ENCODE data around the gene TACR1.

TACR1 gene

DNA sequence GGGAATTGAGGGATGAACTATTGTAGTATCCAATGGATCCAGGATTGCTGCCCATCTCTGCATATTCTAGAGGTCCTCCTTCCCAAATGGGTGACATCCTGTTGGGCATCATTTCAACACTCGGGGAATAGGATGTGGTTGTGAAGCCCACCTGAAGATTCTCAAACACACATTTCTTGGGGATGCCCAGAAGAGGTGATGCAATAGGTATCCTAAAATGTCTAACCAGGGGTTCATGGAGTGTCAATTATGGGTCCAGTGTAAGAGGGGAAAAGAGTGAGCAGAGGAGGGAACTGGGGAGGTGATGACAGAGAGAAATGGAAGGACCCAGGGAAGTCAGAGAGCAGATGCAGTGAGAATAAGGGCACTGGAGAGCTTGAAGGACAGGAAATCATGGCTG lies 188.7 kb downstream of the TACR1 start:
- DNase-seq, result no peak

GRCh38 chr2:75007819-75008218 lies 191.5 kb downstream of the TACR1 start:
- no peak for DNase-seq

DNA sequence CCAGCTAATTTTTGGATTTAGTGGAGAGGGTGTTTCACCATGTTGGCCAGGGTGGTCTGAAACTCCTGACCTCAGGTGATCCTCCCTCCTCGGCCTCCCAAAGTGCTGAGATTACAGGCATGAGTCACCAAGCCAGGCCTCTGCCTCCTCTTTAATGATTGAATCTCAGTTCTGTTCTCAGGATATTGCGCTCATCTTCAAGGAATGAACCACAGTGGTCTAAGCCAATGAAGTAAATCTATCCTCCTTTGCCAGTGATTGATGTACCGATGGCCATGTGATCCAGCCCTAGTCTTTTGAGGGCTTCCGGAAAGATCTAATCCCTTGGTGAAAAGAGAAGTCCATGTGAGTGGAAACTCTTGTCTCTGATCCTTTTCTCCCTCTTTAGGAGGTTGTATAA lies 192.3 kb downstream of the TACR1 start:
- DNase-seq, result no peak

GRCh38 chr2:75006041-75006440 lies 193.3 kb downstream of the TACR1 start:
- no peak for DNase-seq

DNA sequence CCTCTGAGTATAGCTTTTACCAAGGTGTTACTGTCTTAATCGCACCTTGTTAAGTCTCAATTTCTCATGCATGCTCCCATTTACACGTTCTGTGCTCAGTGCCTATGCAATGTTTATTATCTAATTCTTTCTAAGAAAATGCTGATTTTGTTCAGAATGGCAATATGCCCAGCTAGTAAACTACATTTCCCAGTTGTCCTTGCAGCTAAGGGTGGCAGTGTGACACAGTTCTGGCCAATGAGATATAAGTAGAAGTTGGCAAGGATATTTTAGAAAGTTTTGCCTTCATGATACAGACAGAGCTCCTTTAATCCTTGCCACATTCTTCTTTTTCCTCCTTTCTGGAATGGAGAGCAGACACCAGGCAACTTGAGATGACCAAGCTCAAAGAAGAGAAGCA lies 195.5 kb downstream of the TACR1 start:
- no peak for DNase-seq

GRCh38 chr2:75003276-75003675 lies 196.0 kb downstream of the TACR1 start:
- no peak for DNase-seq

DNA sequence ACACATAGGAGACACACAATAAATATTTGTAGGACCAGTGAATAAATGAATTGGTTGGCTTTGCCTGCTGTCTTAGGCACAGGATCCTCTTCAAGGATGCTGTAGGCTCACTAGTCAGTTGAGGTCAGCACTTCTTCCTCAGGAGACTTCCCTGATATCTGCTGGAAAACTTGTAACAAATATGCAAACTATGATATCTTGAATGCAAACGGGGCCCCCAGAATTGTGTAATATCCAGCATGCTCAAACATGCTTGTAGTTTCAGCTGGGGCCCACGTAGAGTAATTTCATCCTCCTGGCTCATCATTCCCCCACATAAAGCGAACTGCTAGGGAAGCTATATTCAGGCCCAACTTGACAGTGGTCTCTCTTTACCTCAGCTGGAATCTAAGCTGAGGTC lies 197.3 kb downstream of the TACR1 start:
- no peak for DNase-seq

- no peak for DNase-seq
Observed at GRCh38 chr2:74999468-74999867, 199.9 kb downstream of the TACR1 start.
